GM21717 (cell line): ENCODE results near the gene RNF213.
"Not testable (repeated sequence)": the region's sequence is repeated elsewhere in the genome, so short reads cannot be mapped to it uniquely, and the experiment has no call there.

Source experiments
- ATAC-seq: cut with Tn5 transposase; IDR thresholded peaks from one replicate; pipeline ENCODE4 v1.9.1; 2021; ENCODE audit warnings: mild to moderate bottlenecking, moderate library complexity; ENCODE audit not compliant: unreplicated experiment

RNF213 gene

DNA sequence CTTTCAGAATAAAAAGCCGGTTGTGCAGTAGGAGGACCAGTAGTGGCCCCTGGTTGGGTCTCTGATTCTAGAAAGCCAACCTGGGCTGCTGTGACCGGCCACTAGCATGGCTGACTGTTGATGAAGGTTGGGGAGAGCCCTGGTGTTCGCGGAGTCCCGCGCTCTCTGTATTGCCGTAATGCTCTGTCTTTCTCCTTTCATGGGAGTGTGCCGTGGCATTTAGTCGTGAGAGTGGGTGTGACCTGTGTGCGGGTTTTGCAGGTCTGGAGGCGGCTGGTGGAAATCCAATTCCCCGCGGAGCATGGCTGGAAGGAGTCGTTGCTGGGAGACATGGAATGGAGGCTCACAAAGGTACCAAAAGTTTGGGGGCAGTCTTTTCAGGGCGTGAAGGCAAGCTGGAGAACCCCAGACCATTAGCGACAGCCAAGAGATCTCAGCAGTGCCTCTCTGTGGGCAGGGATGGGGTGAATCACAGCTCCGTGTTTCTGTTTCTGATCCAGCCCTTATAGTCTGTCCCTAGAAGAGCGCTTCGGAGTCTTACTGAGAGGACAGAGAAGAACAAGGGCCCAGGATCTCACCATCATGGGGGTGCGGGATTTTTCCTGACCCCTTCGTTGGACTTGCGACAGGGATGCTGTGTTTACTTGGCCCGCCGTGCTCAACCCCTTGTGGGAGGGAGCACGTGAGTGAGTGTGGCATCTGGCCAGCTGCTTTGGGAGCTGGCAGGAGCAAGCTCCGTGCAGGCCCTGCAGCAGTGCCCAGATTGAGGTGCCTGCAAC, 56.5 kb downstream of the RNF213 start:
- ATAC-seq = no peak

DNA sequence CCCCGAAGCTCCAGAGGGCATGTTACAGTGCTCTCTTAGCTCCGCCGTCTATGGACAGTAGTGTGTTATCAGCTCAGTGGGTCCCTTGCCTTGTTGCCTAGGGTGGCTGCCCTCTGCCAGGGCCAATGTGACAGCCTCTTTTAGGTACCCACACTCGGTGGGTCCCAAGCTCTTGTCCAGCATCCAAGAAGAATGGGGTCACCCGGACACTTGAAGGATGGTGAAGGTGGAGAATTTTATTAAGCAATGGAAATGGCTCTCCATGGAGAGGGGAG, 57.0 kb downstream of the RNF213 start:
- no peak for ATAC-seq

DNA sequence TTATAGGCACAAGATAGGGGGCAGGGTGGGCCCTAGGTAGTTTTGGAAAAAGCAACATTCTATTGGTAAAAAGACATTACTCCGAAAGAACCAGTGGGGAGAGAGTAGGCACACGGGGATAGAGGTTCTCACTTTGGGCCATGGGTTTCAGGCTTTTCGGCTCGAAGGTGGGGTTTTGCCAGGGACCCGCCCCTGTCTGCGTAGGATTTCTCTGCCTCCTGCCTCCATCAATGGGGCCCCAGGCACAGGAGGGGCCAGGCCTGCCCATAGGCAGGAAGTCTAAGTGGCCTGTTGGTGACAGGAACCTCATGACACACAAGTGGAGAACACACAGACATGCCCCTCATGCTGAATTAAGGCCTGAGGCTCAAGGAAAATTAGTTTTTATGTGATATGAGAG, 57.5 kb downstream of the RNF213 start:
- ATAC-seq = no peak

DNA sequence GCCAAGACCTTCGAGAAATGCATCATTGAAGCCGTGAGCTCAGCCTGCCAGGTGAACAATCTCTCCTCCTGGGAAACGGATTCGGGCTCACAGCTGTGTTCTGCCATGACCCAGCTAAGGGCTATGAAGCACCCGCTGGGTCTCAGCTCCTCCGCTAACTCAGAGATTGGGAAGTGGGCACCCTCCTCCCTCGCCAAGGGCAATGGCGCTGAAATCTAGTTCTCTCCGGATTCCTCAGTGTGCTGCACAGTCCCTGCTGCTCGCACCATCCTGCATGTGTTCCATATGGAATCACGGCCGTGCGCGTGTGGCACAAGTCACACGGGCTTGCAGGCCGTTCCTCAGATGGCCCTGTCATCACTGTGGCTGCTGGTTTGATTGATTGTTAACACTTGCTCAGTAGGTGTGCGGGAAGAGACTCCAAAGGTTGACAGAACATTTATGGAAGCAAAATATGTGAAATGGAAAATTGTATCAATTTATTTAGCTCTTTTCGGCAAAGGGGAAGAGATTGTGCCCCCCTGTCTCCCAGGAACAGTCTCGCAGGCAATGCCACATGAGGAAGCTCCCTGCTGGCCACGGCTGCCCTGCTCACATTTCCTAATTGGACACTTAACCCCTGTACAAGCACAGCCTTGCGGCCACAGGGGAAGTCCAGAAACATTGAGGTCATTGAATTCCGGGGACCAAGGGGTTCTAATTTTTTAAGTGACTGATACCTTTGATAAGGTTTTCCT, 58.8 kb downstream of the RNF213 start:
- ATAC-seq = no peak

DNA sequence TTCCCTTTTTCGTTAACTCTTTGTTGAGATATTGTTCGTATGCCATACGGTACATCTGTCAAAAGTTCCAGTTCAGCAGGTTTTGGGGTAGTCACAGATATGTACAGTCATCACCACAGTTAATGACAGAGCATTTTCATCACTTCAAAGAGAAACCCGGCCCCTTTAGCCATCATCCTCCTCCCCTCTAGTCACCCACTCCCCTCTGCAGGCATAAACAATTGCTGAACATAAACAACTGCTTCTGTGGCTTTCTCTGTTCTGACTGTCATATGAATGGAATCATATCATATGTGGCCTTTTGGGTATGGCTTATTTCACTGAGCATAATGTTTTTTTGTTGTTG, 59.3 kb downstream of the RNF213 start:
- no peak for ATAC-seq

DNA sequence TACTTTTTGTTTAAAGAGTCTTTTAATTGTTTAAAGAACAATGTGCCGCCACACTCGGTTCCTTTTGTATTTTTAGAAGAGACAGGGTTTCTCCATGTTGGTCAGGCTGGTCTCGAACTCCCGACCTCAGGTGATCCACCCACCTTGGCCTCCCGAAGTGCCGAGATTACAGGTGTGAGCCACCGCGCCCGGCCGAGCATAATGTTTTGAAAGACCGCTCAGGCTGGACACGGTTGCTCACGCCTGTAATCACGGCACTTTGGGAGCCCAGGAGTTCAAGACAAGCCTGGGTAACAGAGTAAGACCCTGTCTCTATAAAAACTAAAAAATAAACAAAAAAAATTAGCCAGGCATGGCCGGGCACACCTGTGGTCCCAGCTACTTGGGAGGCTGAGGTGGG, 59.8 kb downstream of the RNF213 start:
- ATAC-seq = no peak

DNA sequence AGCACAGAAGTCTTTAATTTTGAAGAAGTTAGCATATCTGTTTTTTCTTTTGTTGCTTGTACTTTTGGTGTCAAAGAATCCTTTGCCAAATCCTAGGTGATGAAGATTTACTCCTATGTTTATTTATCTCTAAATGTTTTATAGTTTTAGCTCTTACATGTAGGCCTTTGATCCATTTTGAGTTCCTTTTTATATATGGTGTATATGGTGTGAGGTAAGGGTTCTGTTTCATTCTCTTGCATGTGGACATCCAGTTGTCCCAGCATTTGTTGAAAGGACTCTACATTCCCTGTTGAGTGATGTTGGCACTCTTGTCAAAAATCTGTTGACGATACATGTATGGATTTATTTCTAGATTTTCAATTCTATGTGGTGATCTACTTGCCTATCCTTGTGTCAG, 62.2 kb downstream of the RNF213 start:
- ATAC-seq = no peak

DNA sequence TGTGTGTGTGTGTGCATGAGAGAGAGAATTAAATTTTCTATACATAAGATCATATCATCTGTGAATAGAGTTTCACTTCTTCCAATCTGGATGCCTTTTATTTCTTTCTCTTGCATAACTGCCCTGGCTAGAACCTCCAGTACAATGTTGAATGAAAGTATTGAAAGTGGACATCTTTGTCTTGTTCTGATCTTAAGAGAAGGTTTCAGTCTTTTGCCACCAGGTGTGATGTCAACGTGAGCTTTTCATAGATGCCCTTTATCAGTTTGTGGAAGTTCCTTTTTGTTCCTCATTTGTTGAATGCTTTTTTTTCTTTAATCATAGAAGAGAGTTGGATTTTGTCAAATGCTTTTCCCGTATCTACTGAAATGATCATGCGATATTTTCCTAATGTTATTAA, 63.3 kb downstream of the RNF213 start:
- no peak for ATAC-seq

DNA sequence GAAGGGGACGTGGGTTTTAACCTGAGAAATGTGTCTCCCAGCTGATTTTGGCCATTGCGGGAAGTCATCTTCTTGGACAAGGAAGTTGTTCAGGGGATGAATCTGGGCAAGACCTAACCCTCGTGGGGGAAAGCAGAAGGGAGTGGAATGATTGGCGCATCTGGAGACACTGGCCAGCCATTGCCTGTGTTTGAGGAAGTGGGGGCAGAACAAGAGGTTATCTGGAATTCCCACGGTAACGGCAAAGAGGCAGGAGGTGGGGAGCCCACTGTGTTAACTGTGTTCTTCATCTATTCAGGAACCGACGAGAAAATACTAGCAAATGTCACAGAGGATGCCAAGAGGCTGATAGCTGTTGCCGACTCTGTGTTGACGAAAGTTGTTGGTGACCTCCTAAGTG, 66.9 kb downstream of the RNF213 start:
- ATAC-seq = no peak

DNA sequence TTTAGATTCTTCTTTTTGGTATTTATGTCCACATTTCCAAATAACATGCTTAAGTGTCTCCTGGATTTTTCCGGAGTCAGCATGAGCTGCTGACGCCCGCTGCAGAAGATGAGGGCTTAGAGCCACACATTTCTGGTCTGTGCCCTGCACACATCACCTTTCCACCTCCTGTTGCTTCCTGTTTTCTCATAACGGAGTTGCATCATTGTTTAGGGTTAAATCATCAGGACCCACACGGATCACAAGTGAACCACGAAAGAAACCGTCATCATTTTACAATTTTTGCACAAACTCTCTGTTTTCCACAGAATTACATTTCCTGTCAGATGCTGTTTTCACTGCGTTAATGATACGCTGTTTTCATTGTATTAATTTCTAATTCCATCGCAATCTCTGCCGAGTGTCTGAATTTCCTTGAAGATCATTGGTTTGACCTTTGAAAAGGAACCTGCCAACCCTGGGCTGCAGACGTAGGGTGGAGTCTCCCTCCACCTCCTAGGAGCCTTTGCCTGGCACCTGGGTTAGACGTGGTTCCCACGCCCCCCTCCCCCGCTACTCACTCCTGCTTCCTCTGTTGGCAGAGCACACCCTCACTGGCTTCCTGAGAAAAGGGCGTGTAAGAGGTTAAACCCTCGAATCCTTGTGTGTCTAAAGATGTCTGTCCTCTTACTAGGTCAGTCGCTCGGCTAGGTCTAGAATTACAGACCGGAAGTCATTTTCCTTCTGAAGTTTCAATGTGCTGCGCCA, 68.2 kb downstream of the RNF213 start:
- no peak for ATAC-seq

DNA sequence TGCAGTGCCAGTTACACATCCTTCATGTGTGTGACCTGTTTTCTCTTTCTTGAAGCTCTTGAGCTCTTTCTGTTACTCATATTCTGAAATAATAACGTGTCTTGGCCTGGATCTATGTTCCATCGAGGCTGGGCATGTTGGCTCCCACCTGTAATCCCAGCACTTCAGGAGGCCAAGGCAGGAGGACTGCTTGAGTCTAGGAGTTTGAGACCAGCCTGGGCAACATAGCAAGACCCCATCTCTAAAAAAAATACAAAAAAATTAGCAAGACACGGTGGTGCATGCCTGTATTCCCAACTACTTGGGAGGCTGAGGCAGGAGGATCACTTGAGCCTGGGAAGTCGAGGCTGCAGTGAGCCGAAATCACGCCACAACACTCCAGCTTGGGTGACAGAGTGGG, 68.8 kb downstream of the RNF213 start:
- not testable (repeated sequence) for ATAC-seq

DNA sequence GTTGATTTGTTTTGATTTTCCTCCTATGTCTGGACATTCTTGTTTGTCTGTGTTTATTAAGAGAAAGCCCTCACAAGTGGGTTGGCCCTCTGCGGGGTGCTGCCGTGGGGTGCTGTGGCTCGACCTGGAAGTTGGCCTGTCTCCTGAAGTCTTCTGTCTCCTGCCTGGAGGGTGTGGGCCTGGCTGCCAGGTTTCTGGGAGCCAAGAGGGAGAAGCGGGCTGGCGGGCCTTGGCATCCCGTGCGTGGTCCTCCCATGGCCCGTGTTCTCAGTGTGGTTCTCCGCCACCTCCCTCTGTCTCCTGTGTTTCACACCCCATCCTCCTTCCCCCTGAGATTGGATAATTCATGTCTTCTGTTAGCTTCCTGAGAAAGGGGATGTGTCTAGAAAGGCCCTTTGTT, 69.6 kb downstream of the RNF213 start:
- ATAC-seq = no peak

DNA sequence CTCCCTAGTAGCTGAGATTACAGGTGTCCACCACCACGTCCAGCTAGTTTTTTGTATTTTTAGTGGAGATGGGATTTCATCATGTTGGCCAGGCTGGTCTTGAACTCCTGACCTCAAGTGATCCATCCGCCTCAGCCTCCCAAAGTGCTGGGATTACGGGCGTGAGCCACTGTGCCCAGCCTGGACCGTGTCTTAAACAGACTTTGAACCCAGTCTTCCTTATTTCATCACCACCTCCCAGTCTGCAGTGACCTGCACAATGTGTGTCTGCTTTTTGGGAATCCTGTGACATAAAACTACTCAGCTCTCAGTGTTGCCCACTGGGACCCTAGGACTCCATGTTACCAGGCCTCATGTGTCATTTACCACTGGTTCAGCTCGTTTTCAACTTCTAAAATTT, 70.3 kb downstream of the RNF213 start:
- ATAC-seq = not testable (repeated sequence)

DNA sequence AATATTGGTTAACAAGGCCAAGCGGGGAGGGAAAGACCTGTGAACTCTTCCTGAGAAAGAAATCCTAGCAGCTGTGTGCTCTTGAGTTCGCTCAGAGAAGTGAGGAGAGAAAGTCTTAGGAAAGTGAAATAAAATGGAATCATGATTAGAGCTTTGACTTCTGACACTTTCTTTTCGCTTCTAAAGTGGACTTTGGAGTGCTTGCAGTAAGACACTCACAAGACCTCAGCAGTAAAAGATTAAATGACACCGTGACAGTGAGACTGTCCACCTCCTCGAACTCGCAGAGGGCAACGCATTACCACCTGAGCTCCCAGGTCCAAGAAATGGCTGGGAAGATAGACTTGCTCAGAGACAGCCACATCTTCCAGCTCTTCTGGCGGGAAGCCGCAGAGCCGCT, 71.2 kb downstream of the RNF213 start:
- ATAC-seq = no peak

DNA sequence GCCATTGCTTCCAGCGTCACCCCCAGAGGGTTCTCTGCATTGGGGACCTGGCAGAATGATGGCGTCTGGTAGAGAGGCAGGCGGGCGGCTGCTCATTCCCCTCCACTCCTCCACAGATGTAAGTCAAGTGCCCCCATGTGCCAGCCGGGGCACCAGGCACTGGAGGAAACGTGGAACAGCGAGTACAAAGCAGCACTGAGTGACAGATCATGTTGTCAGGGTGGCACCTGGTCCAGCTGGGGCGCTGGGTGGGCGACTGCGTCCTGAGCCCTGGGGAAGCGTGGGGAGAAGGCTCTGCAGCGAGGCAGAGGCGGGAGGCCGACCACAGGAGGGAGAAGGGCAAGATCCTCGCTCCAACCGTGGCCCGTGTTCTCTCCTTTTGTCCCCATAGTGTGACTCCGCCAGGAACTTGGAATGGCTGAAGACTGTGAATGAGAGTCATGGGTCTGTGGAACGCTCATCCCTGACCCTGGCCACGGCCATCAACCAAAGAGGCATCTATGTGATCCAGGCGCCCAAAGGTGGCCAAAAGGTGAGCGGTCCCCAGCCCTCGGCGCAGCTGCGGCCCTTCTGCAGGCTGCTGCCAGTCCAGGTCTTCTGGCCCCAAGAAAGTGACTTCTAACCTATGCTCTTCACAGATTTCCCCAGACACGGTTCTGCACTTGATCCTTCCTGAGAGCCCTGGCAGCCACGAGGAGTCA, 76.7 kb downstream of the RNF213 start:
- ATAC-seq = no peak

DNA sequence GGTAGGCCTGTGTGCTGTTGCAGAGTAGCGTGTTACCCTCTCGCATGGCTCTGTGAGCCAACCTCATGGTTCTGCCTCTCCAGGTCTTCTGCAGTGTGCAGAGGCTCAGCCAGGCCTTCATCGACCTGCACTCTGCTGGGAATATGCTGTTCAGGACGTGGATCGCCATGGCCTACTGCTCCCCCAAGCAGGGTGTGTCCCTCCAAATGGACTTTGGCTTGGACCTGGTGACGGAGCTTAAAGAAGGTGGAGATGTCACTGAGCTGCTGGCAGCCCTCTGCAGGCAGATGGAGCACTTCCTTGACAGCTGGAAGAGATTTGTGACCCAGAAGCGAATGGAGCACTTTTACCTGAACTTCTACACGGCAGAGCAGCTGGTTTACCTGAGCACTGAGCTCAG, 78.5 kb downstream of the RNF213 start:
- no peak for ATAC-seq

DNA sequence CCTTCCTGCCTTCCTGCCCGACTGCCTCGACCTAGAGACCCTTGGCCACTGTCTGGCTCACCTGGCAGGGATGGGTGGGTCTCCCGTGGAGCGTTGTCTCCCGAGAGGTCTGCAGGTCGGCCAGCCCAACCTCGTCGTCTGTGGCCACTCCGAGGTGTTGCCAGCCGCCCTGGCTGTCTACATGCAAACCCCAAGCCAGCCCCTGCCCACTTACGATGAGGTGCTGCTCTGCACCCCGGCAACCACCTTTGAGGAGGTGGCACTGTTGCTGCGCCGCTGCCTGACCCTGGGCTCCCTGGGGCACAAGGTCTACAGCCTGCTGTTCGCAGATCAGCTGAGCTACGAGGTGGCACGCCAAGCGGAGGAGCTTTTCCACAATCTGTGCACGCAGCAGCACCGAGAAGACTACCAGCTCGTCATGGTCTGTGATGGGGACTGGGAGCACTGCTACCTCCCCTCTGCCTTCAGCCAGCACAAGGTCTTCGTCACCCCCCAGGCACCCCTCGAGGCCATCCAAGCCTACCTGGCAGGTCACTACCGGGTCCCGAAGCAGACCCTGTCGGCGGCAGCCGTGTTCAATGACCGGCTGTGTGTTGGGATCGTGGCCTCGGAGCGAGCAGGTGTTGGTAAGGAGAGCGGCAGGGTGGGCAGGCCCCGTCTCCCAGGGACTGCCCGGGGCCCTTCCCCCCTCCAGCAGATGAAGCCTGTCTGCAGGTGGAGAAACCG, 79.2 kb downstream of the RNF213 start:
- no peak for ATAC-seq

DNA sequence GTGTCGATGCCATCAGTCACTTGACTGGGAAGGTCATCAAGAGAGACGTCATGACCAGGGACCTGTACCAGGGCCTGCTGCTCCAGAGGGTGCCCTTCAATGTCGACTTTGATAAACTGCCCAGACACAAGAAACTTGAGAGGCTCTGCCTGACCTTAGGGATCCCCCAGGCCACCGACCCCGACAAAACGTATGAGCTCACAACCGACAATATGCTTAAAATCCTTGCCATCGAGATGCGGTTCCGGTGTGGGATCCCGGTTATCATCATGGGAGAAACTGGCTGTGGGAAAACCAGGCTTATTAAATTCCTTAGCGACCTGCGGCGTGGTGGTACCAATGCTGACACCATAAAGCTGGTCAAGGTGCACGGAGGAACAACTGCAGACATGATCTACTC, 84.7 kb downstream of the RNF213 start:
- no peak for ATAC-seq

DNA sequence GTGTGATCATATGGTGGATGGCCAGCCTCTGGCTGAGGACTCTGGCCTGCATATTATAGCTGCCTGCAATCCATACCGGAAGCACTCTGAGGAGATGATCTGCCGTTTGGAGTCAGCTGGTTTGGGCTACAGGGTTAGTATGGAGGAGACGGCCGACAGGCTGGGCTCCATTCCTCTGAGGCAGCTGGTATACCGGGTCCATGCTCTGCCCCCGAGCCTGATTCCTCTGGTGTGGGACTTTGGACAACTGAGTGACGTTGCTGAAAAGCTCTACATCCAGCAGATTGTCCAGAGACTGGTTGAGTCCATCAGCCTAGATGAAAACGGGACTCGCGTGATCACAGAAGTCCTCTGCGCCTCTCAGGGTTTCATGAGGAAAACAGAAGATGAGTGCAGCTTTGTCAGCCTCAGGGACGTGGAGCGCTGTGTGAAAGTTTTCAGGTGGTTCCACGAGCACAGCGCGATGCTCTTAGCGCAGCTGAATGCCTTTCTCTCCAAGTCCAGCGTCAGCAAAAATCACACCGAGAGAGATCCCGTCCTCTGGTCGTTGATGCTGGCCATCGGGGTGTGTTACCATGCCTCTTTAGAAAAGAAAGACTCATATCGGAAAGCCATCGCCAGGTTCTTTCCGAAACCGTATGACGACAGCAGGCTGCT, 85.3 kb downstream of the RNF213 start:
- ATAC-seq = no peak

DNA sequence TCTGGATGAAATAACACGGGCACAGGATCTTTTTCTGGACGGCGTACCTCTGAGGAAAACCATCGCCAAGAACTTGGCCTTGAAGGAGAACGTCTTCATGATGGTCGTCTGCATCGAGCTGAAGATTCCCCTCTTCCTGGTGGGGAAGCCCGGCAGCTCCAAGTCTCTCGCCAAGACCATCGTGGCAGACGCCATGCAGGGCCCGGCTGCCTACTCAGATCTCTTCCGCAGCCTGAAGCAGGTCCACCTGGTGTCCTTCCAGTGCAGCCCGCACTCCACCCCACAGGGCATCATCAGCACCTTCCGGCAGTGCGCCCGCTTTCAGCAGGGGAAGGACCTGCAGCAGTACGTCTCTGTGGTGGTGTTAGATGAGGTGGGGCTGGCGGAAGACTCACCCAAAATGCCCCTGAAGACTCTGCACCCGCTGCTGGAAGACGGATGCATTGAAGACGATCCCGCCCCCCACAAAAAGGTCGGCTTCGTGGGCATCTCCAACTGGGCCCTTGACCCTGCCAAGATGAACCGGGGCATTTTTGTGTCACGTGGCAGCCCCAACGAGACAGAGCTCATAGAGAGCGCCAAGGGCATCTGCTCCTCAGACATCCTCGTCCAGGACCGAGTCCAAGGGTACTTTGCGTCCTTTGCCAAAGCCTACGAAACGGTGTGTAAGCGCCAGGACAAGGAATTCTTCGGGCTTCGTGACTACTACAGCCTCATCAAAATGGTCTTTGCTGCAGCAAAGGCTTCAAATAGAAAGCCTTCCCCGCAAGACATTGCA, 86.0 kb downstream of the RNF213 start:
- no peak for ATAC-seq
